NCI-H446 (cell line): ENCODE data around the gene PERCC1.
"Not testable (repeated sequence)": the region's sequence is repeated elsewhere in the genome, so short reads cannot be mapped to it uniquely, and the experiment has no call there.

ENCODE experiments used
- DNase-seq, 2 experiments: peaks; one replicate each; lab custom pipeline; 2025; lab: John Stamatoyannopoulos, UW

The PERCC1 gene

DNA sequence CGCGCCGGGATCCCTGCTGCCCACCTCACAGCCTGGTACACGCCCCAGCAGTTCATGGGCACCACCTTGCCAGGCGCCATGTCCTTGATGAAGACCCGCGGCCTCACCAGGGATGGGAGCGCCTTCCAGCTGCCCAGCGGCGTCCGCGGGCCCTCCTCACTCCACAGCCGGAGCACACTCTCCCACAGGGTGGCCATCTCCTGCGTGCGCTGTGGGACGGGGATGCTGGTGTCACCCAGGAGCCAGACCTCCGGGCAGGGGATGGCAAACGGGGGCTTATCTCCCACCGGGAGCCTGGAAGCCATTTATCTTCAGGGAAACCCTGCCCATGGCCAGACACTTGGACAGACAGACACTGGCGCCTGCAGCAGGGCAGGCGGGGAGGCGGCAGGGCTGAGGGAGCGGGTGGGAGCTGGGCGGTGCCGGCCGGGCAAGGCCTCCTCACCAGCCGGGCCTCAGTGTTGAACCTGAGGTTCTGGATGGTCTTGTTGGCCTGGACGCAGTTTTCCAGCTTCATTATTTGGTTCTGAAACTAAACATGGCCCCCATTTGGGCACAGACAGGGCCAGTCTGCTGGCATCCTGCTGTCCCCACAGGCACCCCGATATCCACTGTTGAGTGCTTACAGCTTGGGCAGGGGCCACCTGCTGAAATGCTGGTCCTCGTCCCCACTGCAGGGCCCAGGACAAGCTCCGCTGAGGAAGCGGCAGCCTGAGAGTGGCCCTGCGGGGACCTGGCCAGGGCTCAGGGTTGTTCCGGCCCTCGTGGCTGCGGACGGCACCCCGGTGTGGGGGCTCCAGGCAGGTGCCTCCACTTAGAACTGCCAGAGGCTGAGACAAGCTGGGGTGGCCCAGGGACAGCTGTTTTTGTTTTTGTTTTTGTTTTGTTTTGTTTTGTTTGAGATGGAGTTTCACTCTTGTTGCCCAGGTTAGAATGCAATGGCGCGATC lies 4.0 kb downstream of the PERCC1 start:
- DNase-seq, result no peak

- DNase-seq, result no peak
These were observed 5.2 kb downstream of the PERCC1 start for GRCh38 chr16:1435921-1436697.

DNA sequence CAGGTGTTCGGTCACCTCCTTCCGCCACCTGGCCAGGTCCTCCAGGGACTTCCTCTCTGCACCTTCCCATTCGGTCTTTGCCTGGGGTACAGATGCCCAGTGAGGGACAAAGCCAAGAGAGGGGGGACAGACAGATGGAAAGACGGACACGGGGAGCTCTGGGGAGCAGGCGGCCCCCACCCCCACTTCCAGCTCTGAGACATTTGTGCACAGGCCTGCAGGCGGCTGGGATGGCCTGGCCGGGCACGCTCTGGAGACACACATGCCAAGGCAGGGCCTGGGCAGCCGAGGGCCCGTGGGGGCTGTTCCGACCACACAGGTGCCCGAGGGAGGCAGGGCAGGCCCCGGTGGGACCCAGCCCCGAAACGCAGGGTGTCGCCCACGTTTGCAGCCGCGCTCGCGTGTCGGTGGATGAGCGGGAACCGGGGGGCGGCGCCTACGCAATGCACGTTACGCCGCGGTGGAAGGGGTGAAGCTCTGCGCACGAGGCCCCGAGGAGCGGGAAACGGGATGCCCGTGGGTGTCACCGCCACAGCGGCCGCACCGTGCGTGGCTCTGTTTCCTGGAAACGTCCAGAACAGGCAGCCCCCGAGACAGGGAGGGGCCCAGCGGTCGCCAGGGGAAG lies 6.0 kb downstream of the PERCC1 start:
- no peak for DNase-seq

DNA sequence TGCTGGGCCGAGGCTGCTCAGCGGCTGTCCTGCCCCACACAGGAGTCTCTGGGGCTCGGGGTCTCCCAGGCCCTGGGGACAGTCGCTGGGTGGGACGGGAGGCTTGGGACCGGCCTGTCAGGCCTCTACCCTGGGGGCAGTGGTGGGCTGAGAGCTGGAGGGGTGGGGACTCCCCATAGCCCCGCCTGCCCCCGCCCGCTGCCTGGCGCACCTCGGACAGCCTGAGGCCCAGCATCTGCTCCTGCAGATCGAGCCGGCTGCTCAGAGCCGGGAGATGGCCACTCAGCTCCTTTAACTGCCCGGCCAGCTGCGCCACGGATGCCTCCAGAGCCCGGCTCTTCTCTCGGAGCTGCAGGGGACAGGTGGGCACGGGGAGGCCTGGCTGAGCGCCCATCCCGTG lies 6.7 kb downstream of the PERCC1 start:
- DNase-seq, result no peak

- DNase-seq, result no peak
These were observed 7.6 kb downstream of the PERCC1 start for GRCh38 chr16:1438229-1439057.

DNA sequence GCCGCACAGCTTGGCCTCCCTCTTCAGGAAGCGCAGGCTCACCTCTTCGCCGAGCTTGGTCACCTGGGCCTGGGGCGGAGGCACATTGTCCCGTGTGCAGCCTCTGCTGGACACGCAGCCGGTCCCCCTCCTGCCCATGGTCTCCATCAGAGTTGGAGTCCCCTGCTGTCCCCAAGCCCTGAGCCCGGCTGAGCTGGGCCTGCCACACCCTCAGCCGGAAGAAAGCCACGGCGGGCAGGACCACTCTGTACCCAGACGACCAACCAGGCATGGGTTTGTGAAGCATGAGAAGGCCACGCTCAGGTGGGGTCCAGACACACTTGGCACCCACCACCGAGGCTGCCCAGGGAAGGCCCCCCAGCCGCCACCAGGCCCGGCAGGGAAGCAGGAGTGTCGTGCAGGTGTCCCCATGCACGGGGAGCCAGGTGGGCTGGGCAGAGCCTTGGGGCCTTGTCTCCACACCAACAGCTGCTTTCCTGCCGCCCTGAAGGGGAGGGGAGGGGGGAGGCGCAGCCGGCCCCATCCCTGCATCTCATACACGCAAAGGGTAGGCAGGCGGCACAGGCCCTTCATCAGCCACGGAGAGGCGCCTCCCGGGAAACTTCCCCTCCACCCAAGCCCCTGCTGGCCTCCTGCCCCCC lies 8.3 kb downstream of the PERCC1 start:
- no peak for DNase-seq

- DNase-seq, result not testable (repeated sequence)
These were observed 8.8 kb downstream of the PERCC1 start for GRCh38 chr16:1439699-1440074.

- no peak for DNase-seq
These were observed 10.5 kb downstream of the PERCC1 start for GRCh38 chr16:1441391-1441829.

- no peak for DNase-seq
These were observed 11.8 kb downstream of the PERCC1 start for GRCh38 chr16:1442697-1443096.

DNA sequence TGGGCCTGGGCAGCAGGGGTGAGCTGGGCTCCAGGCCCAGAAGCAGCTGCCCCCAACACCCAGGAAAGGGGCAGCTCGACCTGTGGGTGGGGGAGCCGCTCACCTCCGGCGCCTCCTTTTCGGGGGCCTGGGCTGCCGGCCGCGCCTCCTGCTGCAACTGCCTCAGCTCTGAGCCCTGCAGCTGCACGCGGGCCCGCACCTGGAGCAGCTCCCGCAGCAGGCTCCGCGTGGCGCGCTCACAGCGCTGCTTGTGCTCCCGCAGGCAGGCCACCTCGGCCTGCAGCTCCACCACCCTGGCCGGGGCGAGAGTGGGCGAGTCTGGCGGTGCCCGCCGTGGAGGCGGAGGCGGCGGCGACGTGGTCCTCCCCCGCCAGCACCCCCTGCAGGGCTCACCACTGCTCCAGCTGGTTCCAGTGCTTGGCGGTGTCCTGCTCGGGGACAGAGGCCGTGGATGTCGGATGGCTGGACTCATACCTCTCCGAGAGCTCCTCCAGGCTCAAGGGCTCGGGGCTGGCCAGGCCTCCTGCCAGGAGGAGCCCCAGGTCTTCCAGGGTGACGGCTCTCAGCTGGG lies 12.6 kb downstream of the PERCC1 start:
- no peak for DNase-seq

DNA sequence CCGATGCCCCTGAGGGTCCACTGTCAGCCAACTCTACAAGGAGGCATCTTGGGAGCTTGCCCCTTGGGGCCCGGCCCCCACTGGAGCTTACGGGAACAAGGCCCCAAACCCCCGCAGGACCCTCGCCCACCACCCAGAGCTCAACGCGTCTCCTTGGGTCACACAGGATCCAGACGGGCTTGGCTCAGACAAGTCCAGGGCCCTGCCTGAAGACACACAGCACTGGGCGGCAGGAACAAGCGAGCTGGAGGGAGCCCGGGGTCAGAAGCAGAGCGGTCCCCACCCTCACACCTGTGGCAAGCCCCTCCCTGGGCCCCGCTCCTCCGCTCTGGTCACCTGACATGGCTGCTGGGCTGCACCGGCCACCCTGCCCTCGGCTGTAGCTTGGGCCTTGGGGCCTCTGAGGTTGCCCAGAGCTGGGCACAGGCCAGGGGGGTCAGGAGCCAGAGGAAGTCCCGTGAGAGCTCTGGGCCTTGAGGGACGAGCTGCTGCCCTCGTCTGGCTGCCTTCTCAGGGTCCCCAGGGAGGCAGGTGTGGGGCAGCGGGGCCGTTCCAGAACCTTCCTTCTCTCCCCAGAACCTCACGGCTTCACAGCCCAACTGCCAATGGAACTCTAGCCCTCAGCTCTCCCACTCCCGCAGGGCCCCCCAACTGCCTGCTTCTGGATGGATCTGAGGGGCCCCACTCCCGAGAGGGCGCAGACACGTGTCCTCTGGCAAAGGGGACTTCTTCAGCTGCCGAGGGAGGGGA lies 13.3 kb downstream of the PERCC1 start, which contains the start of gene CCDC154:
TSS of gene CCDC154 (minus strand) at position 577 of the 750 bp plus-strand sequence. CDS start at position 343, 234 bp downstream.
- DNase-seq, result no peak

DNA sequence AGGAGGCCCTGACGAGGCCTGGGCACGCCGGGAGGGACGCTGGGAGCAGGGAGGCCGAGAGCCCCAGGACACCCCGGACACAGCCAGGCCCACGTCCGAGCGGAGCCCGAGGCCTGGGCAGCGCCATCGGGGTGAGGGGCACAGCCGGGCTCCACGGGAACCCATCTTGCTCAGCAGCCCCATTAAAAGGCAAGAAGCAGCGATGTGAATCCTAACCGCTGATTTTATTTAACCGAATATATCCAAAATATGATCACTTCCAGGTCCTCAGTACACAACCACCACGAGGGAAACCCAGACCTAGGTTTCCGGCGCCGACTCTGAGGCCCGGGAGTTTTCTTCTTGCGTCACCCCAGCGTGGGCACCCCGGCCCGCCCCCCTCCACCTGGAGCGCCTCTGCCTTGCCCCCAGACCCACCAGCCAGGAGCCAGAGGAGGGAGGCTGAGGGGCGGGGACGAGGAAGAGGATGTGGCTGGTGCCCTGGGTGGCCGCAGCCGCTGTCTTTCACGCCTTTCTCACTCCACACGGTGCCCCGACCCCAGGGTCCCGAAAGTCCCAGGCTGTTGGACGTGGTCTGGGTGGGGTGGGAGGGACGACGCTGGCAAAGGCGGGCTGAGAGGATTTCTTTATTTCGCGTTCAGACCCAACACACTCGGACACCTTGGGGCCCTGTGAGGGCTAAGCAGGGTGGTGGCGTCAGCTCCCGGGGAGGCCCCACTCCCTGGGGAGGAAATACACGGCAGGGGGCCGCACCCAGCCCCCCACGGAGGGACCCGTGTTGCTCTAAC lies 14.0 kb downstream of the PERCC1 start:
- DNase-seq, result no peak

DNA sequence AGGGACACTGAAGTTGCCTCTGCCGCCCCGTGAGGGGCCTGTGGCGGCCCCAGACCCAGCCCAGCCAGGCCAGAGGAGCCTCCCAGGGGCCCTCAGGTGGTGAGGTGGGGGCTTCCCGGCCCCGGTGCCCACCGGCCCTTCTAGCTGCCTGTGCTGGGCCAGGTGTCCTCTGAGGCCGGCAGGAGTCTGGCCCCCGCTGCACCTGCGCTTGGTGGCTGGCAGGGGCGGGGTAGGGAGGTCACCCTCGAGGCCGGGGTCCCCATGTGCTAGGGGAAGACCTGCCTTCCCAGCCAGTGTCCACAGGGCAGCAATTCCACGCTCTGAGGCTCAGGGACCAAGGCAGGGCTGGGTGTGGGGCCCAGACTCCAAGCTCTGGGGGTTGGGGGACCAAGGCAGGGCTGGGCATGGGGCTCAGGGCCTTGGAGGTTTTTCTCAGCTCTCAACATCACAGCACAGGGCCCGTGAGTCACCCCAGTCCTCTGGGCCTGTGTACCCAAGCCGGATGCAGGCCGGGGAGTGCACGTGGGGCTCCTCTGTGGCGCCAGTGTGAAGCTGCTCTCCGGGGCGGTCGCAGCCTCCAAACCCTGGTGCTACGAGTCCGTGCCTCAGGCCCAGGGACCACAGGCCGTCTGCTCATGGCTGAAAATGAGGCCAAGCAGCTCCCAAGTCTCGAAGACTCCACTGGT lies 14.8 kb downstream of the PERCC1 start:
- DNase-seq, result no peak

- DNase-seq, result no peak
These were observed 15.6 kb downstream of the PERCC1 start for GRCh38 chr16:1446296-1447080.

GRCh38 chr16:1447965-1448364 lies 17.1 kb downstream of the PERCC1 start:
- no peak for DNase-seq

GRCh38 chr16:1448536-1449116 lies 17.7 kb downstream of the PERCC1 start:
- DNase-seq, result no peak

- DNase-seq, result no peak
These were observed 18.4 kb downstream of the PERCC1 start for GRCh38 chr16:1449201-1449788.
